ENCODE results near the gene RRM1. TPM values are rescaled to one million over a fixed set of nuclear protein-coding genes. Genes with fewer than 3 reads are reported as not detected.

RRM1 gene
- total and polyA plus RNA-seq, 9 of the 15 experiments (the other 6 are each of a cell fraction or from before 2014, with no cell fraction given), result 113 to 270 (median 163) TPM

DNA sequence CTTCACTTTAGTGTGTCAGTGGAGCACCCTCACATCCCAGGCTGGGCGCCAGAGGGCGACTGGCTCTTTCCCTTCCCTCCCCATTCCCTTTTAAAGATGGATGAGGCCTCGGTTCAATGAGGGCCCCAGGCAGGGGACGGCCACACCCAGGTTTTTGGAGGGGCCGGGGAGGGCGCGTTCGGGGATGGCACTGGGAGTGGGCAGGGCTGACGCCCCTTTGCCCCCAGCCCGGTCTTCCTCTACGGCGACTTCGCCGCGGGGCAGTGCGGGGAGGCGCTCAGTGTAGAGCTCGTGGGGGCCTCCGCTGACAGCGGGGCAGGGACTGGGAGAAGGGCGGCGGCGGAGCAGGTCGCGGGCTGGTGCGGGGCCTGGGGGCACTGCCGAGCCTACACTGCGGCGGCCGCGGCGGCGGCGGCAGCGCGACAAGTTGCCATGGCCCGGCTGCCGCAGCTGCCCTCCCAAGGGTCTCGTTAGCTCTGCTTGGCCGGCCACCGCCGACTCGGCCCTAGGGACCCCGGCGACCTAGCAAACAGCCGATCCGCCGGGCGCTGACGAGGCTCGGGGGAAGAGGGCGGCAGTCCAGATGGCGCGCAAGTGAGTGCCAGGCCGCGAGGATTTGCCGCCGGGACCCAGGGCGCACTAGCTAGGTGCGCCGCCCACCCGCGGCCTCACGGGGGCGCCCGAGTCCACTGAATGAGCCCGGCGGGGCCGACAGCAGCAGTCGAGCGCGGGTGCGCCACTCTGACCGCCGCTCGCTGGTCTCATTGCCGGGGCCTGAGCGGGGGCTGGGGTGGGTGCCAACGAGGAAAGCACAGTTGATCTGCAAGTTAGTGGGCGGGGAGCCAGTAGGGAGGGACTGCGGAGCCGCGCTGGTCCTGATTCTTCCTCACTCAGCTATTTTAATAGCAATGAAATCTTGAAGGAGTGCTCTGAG, 92.7 kb downstream of the RRM1 start (continued):
- TF ChIP-seq, protein P1, sequence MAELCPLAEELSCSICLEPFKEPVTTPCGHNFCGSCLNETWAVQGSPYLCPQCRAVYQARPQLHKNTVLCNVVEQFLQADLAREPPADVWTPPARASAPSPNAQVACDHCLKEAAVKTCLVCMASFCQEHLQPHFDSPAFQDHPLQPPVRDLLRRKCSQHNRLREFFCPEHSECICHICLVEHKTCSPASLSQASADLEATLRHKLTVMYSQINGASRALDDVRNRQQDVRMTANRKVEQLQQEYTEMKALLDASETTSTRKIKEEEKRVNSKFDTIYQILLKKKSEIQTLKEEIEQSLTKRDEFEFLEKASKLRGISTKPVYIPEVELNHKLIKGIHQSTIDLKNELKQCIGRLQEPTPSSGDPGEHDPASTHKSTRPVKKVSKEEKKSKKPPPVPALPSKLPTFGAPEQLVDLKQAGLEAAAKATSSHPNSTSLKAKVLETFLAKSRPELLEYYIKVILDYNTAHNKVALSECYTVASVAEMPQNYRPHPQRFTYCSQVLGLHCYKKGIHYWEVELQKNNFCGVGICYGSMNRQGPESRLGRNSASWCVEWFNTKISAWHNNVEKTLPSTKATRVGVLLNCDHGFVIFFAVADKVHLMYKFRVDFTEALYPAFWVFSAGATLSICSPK (IDR thresholded peaks at IDR 0.05; ENCODE audit: borderline replicate concordance), result no peak
- peak; percentile 13 for TF ChIP-seq HNRNPK (IDR thresholded peaks at IDR 0.05; ENCODE audit: low read depth, low read length, poor library complexity, severe bottlenecking)
- TF ChIP-seq ZNF644 (tag; IDR thresholded peaks at IDR 0.05; ENCODE audit: low read depth), result no peak
- peak; percentile 13; the same call in 1 of the 2 replicates for TF ChIP-seq KLF6 (CRISPR knock-in tag; IDR thresholded peaks at IDR 0.05; ENCODE audit: borderline replicate concordance)
- no peak for TF ChIP-seq TOE1 (IDR thresholded peaks at IDR 0.05; ENCODE audit: borderline replicate concordance)
- TF ChIP-seq TOE1 (CRISPR knock-in tag; IDR thresholded peaks at IDR 0.05; ENCODE audit: borderline replicate concordance, low read depth), result 0 out of 2 replicates have a peak, but pooled peaks have one; percentile 41
- no peak for TF ChIP-seq POLR2A (conservative IDR thresholded peaks at IDR 0.05)
- TF ChIP-seq HDAC3 (IDR thresholded peaks at IDR 0.05; ENCODE audit: borderline replicate concordance, partially characterized antibody), result no peak
- TF ChIP-seq HCFC1 (IDR thresholded peaks at IDR 0.05; ENCODE audit: low read depth, low read length), result no peak
- TF ChIP-seq, protein P2, sequence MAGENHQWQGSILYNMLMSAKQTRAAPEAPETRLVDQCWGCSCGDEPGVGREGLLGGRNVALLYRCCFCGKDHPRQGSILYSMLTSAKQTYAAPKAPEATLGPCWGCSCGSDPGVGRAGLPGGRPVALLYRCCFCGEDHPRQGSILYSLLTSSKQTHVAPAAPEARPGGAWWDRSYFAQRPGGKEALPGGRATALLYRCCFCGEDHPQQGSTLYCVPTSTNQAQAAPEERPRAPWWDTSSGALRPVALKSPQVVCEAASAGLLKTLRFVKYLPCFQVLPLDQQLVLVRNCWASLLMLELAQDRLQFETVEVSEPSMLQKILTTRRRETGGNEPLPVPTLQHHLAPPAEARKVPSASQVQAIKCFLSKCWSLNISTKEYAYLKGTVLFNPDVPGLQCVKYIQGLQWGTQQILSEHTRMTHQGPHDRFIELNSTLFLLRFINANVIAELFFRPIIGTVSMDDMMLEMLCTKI (IDR thresholded peaks at IDR 0.05; ENCODE audit: partially characterized antibody), result no peak
- TF ChIP-seq ZFP1 (CRISPR knock-in tag; IDR thresholded peaks at IDR 0.05), result no peak
- TF ChIP-seq HNRNPL (IDR thresholded peaks at IDR 0.05; ENCODE audit: low read depth, low read length), result peak; percentile 81; the same call in 1 of the 2 replicates
- TF ChIP-seq ZNF134 (CRISPR knock-in tag; conservative IDR thresholded peaks at IDR 0.05), result no peak
- TF ChIP-seq YY1 (IDR thresholded peaks at IDR 0.05; ENCODE audit: borderline replicate concordance in 1 of 3, control insufficient read depth in 1 of 3, extremely low read depth in 1 of 3, insufficient read depth in 3 of 3, insufficient read length in 1 of 3, insufficient replicate concordance in 2 of 3, low read depth in 1 of 3, low read length in 2 of 3), result peak in 2 of 3 experiments; percentile 65 to 68
- TF ChIP-seq LCOR (CRISPR knock-in tag; IDR thresholded peaks at IDR 0.05), result 0 out of 2 replicates have a peak, but pooled peaks have one; percentile 4
- 0 out of 2 replicates have a peak, but pooled peaks have one; percentile 43 for TF ChIP-seq ADNP (tag; IDR thresholded peaks at IDR 0.05)
- peak; percentile 69 for TF ChIP-seq PCBP1 (IDR thresholded peaks at IDR 0.05; ENCODE audit: low read depth, low read length, poor library complexity, severe bottlenecking)
- TF ChIP-seq C11orf30 (IDR thresholded peaks at IDR 0.05; ENCODE audit: low read depth), result no peak
- no peak for TF ChIP-seq KDM5B (IDR thresholded peaks at IDR 0.05; ENCODE audit: insufficient replicate concordance, low read depth, low read length)
- TF ChIP-seq PHB (CRISPR knock-in tag; IDR thresholded peaks at IDR 0.05), result 0 out of 2 replicates have a peak, but pooled peaks have one; percentile 12
- TF ChIP-seq, protein P3, sequence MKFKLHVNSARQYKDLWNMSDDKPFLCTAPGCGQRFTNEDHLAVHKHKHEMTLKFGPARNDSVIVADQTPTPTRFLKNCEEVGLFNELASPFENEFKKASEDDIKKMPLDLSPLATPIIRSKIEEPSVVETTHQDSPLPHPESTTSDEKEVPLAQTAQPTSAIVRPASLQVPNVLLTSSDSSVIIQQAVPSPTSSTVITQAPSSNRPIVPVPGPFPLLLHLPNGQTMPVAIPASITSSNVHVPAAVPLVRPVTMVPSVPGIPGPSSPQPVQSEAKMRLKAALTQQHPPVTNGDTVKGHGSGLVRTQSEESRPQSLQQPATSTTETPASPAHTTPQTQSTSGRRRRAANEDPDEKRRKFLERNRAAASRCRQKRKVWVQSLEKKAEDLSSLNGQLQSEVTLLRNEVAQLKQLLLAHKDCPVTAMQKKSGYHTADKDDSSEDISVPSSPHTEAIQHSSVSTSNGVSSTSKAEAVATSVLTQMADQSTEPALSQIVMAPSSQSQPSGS (CRISPR knock-in tag; IDR thresholded peaks at IDR 0.05), result no peak
